ENCODE data around the gene TSC22D1.

GRCh38 chr13:44493213-44493812 is 82.8 kb downstream of the TSC22D1 start:
- TF ChIP-seq CTCF (IDR thresholded peaks at IDR 0.05): no peak
- no peak for TF ChIP-seq POLR2A (IDR thresholded peaks at IDR 0.05)
- no peak for TF ChIP-seq EP300 (IDR thresholded peaks at IDR 0.05)
